ENCODE results near the gene EYS. TPM values are rescaled to one million over a fixed set of nuclear protein-coding genes. Genes with fewer than 3 reads are reported as not detected.
"Not testable (repeated sequence)": the region's sequence is repeated elsewhere in the genome, so short reads cannot be mapped to it uniquely, and the experiment has no call there.

The EYS gene
- total RNA-seq, 1 donor from 2014 or later = 0.41 TPM

DNA sequence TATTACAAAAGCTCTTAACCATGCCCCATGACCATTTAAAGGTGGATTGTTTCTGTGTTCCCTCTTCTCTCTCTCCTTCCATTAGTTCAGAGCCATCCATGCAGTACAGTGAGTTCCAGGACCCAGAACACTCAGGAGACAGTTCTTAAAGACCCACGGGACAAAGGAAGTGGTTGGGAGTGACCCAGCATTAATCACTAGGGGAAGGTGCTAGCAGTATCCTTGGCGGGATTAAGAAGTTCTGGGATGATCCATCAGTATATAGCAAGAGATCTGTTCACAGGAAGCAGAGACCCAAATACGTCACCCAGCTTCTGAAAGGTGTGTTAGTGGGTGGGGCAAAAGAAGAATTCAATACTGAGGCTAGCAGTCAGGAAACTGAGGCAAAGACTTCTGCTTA lies 1917.3 kb downstream of the EYS start:
- no peak for DNase-seq (ENCODE audit: extremely low read depth, low read depth, low spot score)

GRCh38 chr6:63788569-63788968 lies 1918.5 kb downstream of the EYS start:
- DNase-seq (ENCODE audit: extremely low read depth, low read depth, low spot score) = no peak

DNA sequence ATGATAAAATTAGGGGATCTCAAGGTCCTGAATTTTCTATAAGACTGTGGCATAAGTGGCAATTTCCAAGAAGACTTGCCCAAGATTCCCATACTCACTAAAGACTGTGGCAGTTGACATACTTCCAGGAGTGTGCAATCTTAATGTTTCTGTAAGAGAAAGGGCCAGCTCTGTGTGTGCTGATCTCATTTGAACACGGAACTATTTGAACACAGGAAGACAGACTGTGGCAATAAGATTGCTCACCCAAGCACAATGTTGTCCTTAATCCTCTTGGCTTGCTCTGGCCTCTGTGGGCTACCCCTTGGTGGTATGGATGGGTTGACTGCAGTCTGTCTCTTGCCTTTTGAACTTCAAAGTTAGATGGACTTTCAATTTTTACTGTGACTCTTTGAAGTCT lies 1920.0 kb downstream of the EYS start:
- DNase-seq (ENCODE audit: extremely low read depth, low read depth, low spot score) = no peak

- no peak for DNase-seq (ENCODE audit: extremely low read depth, low read depth, low spot score)
These were observed 1922.0 kb downstream of the EYS start for GRCh38 chr6:63785006-63785405.

DNA sequence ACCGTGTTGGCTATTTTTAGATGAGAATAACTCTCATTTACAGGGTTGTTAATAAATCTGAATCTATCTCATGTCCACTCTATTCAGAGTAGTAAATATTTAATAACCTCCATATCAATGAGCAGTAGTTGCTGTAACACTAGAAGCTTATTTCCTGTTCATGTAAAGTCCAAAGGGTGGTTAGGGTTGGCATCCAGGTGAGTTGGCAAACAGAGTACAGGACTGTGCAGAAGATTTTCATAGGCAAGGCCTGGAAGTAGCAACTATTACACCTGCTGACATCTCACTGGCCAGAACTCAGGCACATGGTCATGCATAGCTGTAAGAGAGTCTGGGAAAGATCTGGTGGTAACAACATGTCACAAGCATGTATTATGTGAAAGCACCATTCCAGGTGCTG lies 1923.9 kb downstream of the EYS start:
- no peak for DNase-seq (ENCODE audit: extremely low read depth, low read depth, low spot score)

DNA sequence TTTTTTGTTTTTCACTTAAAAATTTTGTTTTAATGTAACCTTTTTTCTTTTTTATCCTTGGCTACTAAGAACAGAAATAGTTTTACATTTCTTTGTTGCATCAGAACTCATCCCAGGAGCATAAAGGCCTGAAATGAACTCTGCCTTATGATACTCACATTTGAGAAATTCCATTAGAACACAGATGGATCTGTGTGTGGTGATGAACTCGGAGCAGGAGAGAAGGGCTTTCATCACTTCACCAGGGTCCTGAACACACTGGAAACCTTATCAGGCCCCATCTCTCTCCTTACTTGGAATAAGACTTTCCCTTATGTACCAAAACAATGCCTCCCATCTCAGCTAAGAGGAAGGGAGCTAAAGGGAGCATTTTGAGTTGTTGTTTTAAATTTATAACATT lies 1932.1 kb downstream of the EYS start:
- DNase-seq (ENCODE audit: extremely low read depth, low read depth, low spot score) = no peak

GRCh38 chr6:63773200-63773599 lies 1933.8 kb downstream of the EYS start:
- DNase-seq (ENCODE audit: extremely low read depth, low read depth, low spot score) = no peak

DNA sequence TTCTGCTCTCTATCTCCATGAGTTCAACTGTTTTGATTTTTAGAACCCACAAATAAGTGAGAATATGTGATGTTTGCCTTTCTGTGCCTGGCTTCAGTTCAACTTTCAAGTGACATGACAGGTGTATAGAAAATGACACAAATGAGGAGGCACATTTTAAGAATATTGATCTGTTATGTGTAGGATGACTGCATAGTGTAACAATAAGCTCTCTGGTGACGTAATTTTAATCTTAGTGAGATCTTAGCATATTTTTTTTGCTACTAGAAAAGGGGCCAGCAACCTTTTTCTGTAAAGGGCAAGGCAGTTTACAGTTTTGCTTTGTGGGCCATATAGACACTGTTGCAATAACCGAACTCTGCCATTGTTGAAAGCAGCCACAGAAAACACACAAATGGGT lies 1941.2 kb downstream of the EYS start:
- DNase-seq (ENCODE audit: extremely low read depth, low read depth, low spot score) = no peak

GRCh38 chr6:63764318-63764916 lies 1942.6 kb downstream of the EYS start:
- peak; percentile 27 for DNase-seq (ENCODE audit: extremely low read depth, low read depth, low spot score)

GRCh38 chr6:63760199-63760598 lies 1946.8 kb downstream of the EYS start:
- DNase-seq (ENCODE audit: extremely low read depth, low read depth, low spot score) = no peak

- DNase-seq (ENCODE audit: extremely low read depth, low read depth, low spot score) = no peak
These were observed 1947.4 kb downstream of the EYS start for GRCh38 chr6:63759605-63760105.

DNA sequence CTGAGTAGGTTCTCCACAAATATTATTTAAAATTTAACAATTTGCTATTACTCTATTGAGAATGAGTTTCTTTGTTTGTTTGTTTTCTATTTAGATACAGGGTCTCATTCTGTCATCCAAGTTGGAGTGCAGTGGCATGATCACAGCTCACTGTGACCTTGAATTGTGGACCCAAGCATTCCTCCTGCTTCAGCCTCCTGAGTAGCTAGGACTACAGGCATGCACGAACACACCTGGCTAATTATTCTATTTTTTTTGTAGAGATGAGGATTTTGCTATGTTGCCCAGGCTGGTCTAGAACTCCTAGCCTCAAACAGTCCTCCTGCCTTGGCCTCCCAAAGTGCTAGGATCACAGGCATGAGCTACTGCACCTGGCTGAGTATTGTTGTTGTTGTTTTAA lies 1949.2 kb downstream of the EYS start:
- DNase-seq (ENCODE audit: extremely low read depth, low read depth, low spot score) = no peak

DNA sequence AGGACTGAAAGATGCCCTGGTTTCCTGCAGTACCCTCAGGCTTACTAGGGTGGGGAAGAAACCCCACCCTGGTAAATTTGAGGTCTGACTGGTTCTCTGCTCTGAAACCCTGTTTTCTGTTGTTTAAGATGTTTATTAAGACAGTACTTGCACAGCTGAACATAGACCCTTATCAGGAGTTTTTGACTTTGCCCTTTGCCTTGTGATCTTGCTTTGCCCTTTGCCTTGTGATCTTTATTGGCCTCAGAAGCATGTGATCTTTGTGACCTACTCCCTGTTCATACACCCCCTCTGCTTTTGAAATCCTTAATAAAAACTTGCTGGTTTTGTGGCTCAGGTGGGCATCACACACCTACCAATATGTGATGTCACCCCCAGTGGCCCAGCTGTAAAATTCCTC lies 1949.8 kb downstream of the EYS start:
- DNase-seq (ENCODE audit: extremely low read depth, low read depth, low spot score) = not testable (repeated sequence)

GRCh38 chr6:63750400-63750799 lies 1956.6 kb downstream of the EYS start:
- no peak for DNase-seq (ENCODE audit: extremely low read depth, low read depth, low spot score)

DNA sequence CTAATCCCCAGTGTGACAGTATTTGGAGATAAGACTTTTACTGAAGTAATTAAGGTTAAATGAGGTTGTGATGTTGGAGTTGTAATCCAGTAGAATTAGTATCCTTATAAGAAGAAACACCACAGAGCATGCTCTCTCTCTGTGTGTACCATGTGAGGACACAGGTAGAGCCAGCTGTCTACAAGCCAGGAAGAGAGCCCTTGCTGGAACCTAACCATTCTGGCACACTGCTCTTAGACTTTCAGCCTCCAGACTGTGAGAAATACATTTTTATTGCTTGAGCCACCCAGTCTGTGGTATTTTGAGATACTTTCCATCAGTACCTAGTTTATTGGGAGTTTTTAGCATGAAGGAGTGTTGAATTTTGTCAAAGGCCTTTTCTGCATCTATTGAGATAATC lies 1961.2 kb downstream of the EYS start:
- DNase-seq (ENCODE audit: extremely low read depth, low read depth, low spot score) = no peak

GRCh38 chr6:63744810-63745209 lies 1962.2 kb downstream of the EYS start:
- DNase-seq (ENCODE audit: extremely low read depth, low read depth, low spot score) = no peak

GRCh38 chr6:63743691-63744090 lies 1963.3 kb downstream of the EYS start:
- DNase-seq (ENCODE audit: extremely low read depth, low read depth, low spot score) = no peak

DNA sequence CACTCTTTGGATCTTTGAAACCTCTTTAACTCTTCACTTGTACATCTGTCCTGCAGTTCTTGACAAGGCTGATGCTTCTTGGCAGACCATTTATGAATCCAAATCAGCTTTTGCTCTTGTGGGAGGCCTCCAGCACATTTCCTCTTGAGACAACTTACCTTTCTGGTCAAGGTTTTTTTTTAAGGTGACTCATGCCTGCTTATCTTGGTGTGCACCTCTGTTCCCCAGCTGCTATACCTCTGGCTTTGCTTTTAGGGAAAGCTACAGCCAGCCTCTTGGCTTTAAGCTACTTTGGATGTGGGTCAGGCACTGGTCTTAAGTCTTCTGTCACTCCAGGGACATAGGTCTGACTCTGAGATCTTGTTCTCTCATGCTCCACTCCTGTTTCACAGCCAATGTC lies 1965.0 kb downstream of the EYS start:
- DNase-seq (ENCODE audit: extremely low read depth, low read depth, low spot score) = no peak

GRCh38 chr6:63740709-63741108 lies 1966.3 kb downstream of the EYS start:
- DNase-seq (ENCODE audit: extremely low read depth, low read depth, low spot score) = peak; percentile 44

DNA sequence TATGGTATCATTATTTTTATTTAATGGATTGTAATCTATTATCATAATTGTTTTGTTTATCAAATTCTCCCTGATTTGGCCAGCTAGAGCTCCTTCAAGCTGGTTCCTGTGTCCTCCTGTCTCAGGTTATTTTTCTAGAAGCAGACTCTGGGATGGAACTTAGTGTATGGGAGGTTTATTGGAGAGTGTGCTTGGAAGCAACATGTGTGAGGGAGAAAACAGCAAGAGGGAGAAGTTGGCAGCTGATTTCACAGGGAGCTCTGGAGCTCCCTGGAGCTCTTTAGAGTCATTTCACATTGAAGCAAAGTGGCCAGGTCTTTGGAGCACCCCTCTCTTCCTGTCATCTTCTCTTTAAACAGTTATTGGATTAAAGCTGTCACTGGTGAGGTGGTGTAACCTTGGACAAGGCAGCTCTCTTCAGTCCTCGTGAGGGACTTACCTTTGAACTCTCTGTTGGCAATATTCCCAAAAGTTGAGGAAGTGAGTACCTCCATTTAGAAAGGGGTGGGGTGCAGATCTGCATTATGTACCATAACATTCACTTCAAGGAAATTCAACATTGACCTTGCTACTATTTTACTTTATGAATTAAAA lies 1967.8 kb downstream of the EYS start:
- no peak for DNase-seq (ENCODE audit: extremely low read depth, low read depth, low spot score)

DNA sequence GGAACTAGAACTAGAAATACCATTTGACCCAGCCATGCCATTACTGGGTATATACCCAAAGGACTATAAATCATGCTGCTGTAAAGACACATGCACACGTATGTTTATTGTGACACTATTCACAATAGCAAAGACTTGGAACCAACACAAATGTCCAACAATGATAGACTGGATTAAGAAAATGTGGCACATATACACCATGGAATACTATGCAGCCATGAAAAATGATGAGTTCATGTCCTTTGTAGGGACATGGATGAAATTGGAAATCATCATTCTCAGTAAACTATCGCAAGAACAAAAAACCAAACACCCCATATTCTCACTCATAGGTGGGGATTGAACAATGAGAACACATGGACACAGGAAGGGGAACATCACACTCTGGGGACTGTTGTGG lies 1968.8 kb downstream of the EYS start:
- DNase-seq (ENCODE audit: extremely low read depth, low read depth, low spot score) = not testable (repeated sequence)

GRCh38 chr6:63734923-63735322 lies 1972.1 kb downstream of the EYS start:
- no peak for DNase-seq (ENCODE audit: extremely low read depth, low read depth, low spot score)

DNA sequence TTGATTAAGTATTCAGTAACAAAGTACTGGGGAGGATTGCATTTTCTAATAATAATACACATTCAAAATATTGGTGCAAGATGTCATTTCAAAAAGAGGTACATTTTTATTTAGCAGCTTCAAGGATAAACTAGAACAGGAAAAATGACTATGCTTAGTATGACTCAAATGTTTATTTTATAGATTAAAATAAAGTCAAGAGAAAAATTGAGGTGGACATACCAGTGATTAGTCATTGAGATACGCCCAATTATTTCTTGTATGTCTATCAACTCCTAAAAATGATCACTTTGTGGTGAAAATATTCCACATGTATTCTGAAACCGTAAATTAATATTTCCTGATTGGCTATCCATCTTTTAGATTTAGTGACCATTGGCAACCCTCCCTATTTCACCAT lies 1974.7 kb downstream of the EYS start:
- no peak for DNase-seq (ENCODE audit: extremely low read depth, low read depth, low spot score)

Measured in glomerular endothelial cell (primary cell).